SK-N-MC (cell line): ENCODE measurements around the gene HEG1.

Source experiments
- EZH2 ChIP-seq: fragments of 200-600 bp; sonication (generic); IDR thresholded peaks from one replicate; pipeline ENCODE4 v1.6.1; 2017; ENCODE audit warnings: antibody characterized with exemption
- FOXP2 ChIP-seq: optimal IDR thresholded peaks from 2 replicates; pipeline ENCODE3; 2011; ENCODE audit warnings: mild to moderate bottlenecking, moderate library complexity; ENCODE audit not compliant: insufficient read depth; ENCODE audit errors: extremely low read length, control extremely low read depth
- POLR2AphosphoS5 ChIP-seq: IDR thresholded peaks from 2 replicates; pipeline ENCODE4 v1.6.1; 2012; ENCODE audit warnings: mild to moderate bottlenecking, low read depth, low read length, borderline replicate concordance

GRCh38 chr3:124982855-124983254 is 72.9 kb downstream of the HEG1 start:
- TF ChIP-seq POLR2AphosphoS5 (no peak), EZH2 (no peak), FOXP2 (no peak)
